NCI-H526 (cell line): ENCODE data around the gene SLC17A9.

Experiments
- DNase-seq, 2 experiments: peaks; one replicate each; lab custom pipeline; 2025; lab: John Stamatoyannopoulos, UW

SLC17A9 gene

DNA sequence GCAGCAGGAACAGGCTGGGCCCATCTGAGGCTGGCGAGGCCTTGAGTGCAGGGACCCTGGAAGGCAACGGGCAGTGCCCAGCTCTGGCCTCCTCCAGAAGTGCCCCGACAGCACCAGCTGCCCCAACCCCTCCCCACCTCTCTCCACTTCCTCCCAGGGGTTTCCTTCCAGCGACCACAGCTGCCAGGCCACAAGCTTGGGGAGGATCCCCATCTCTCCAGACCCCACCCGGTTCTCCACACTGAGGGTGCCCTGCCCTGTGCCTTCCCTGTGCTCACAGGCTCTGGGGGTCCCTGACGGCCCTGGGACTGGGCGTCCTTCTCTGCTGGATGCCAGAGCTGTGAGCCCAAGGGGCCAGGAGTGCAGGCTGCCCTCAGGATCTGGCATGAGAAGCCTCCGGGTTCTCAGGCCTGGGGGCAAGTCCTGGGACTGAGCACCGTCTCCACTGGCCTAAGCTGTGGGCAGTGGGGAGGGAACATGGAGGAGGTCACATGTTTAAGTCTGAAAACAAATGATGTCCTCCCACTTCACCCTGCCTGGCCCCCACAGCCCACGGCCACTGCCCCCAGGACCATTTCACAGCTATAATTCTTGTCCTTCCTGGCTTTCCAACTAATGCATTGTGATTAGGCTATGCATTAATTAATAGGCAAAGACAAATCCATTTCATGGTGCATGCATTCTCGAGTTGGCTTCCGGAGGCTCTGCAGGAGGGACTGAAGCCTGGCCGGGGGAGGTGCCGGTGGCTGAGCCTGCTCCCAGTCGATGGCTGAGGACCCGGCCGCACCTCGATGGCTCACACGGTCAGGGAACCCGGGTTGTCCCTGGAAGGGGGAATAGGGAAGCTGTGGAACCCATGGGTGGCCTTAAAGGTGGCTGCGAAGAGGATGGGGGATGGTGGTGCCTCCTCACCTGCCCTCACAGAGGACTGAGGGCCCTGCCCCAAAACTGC lies 29.9 kb downstream of the SLC17A9 start:
- no peak for DNase-seq

DNA sequence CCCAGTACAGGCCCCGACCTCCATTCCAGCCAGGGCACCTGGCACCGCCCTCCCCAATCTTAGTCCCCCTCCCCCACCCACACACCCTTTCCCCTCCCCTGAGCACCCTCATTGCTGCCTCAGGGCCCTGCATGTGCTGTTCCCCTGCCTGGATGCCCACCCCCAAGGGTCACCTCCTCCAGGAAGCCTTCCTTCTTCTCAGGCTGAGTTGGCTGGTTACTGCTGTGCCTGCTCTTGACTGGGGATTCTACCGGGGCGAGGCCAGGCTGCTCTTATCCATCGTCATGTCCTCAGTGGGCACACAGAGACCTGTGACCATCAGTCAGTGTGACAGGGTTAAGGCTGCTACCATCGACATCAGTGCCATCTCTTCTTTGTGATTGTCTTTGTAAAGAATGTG lies 30.7 kb downstream of the SLC17A9 start:
- DNase-seq: no peak

DNA sequence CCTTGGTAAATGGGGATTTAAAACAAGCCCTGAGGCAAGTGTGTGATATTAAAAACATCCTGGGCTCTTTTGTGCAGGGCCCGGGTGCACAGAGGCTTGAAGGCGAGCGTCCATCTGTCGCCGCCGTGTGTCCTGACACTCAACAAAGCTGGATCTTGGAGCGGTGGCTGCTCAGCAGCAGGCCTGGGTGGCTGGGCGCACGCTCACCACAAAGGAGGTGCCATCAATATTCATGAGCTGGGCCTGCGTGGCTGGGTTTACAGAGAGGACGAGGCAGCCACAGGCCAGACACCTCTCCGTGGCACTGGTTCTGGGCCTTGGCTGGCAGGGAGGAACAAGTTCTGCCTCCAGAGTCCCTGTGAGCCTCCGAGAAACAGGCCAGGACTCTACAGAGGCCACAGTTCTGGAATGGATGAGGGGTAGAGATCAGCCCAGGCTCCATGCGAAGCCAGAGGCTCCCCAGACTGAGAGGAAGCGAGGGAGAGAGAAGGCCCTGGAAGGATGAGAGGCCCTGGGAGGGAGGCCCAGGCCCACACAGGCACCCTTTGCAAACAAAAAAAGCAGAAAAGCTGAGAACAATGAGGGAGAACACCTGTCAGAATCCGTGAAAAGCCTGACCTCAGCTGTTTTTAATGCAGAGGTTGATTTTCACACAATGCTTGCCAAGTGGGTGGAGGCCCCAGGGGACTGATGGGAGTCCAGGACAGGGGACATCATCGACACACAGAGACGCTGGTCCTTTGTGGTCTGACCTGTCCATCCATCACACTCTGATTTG lies 32.3 kb downstream of the SLC17A9 start:
- peak in 1 of 2 experiments; percentile 72 for DNase-seq

DNA sequence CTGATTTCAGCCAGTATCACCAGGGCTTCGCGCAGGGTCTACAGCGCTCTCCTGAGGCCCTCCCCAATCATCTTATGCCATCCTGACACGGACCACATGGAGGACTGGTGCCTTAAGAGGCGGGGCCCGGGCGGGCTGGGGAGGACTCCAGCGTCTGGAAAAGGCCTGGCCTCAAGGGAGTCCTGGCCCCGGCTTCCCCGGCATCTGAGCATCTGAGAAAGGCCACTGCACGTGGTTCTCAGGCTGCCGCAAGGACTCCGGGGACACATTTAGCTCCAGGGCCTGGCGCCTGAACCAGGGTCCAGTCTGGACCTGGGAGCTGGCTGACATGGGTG lies 32.9 kb downstream of the SLC17A9 start:
- DNase-seq: no peak

DNA sequence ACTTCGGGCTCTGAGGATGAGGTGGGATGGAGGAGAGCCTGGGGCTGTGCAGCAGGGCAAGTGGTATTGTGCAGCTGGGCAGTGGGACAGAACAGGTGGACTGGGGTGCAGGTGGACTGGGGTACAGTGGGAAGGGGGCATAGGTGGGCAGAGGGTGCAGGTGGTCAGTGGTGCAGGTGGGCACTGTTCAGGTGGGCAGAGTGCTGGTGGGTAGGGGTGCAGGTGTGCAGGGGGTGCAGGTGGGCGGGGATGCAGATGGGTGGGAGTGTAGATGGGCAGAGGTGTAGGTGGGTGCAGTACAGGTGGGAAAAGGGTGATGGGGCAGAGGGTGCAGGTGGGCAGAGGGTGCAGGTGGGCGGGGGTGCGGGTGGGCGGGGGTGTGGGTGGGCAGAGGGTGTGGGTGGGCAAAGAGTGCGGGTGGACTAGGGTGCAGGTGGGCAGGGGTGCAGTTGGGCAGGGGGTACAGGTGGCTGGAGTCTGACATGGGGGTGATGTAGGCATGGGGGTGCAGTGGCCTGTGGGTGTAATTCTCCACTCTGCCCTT lies 33.8 kb downstream of the SLC17A9 start:
- DNase-seq: no peak

DNA sequence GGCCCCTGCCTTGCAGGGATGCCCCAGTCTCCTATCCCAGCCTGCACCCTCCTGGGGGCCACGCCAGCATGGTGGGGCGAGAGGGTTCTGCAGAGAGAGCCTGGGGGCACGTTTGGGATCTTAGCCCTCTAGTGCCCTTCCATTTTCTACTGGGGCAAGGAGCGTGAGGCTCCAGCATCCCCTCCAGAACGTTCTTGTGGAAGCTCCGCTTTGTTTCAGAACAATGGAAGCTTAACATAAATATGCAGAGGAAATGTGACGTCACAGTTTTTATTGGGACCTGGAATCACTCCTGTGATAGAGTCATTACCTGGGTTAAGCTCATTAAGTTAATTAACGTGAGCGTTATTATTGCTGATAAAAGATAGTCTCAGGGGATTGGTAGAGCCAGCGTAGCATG lies 34.6 kb downstream of the SLC17A9 start:
- no peak for DNase-seq

DNA sequence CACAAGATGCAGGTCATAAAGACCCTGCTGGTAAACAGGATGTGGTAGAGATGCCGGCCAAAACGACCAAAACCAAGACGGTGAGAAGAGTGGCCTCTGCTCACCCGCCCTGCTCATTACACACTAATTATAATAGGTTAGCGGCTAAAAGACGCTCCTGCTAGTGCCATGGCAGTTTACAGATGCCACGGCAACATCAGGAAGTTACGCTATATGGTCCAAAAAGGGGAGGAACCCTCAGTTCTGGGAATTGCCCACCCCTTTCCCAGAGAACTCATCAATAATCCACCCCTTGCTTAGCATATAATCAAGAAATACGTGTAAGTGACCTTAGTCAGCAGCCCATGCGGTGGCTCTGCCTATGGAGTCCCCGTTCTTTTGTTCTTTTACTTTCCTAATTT lies 36.7 kb downstream of the SLC17A9 start:
- DNase-seq: no peak

DNA sequence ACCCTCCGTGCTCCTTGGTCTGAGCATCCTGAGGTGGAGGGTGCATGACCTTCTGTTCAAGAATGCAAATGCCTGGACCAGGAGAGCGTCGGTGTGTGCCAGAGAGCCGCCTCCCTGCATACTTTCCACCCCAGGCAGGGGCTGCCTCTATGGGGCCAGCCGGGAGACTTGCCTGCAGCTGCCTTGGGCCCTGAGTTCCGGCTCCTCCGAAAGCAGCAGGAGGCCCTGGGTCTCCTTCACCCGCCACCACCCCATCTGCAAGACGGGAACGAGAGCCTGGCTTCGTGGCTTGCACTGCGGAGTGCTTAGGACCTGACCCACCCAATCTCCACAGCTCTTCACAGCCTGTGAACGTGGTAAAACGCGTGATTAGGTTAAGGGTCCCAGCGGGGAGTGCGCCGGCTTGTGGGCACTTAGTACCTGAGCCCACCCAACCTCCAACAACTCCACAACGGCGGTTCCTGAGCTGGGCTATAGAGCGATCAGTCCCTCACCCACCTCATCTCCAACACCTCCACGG lies 37.9 kb downstream of the SLC17A9 start:
- no peak for DNase-seq

DNA sequence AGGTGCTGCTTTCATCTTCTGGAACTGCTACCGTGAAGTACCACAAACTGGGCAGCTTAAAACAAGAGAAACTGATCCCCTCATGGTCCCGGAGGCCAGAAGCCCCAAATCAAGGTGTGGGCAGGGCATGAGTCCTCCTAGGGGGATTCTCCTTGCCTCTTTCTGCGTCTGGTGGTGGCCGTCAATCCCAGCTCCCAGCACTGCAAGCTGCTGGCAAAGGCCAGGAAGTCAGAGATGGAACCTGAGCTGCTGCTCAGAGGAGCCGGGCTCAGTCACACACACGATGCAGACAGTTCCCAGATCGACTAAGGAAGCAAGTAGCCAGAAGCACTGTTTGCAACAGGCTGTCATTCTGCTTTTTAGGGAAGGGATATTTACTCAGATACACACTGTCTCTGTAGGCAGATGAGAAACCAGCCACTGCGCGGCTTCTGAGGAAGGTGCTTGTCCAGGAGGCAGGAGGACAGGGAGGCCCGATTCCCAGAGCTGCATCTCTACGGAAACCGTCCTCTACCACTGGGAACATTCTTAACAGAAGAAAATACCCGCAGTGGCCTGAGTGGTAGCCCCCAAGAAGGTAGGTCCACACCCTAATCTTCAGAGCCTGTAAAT lies 38.8 kb downstream of the SLC17A9 start:
- no peak for DNase-seq

DNA sequence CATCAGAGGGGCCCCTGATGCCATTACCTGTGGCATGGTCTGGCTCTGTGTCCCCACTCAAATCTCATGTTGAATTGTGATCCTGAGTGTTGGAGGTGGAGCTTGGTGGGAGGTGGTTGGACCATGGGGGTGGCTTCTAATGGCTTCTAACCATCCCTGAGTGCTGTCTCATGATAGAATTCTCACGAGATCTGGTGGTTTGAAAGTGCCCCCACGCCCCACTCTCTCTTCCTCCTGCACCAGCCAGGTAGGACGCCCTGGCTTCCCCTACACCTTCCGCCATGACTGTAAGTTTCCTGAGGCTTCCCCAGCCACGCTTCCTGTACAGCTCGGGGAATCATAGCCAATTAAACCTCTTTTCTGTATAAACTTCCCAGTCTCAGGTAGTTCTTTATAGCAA lies 39.4 kb downstream of the SLC17A9 start:
- DNase-seq: no peak

DNA sequence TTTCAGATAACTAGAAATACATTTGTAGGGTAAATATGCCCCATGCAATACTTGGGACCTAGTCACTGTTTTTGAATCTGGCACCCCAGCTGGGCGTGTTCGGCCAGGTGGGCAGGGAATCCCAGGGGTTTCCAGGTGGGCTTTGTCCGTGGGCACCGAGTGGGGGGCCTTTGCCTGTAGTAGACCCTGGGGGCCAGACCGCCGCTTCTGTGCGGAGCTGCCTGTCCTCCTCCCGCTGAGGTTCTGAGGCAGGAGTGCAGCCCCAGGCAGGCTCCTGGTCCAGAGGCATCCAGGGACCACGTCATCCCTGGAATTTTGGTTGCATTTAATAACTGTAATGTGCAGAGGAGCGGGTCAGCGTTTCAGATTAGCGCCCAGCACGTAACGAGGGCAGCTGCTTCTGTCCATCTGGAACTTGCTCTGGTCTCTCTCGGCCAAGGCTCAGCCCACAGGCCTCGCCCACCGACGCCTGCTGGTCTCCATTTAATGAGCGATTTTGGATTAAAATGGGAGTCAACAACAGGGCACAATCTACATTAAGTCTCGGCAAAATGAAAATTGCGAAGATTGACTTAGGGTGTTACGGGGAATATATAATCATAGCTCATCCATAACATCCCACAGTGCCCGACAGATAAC lies 41.5 kb downstream of the SLC17A9 start:
- no peak for DNase-seq

DNA sequence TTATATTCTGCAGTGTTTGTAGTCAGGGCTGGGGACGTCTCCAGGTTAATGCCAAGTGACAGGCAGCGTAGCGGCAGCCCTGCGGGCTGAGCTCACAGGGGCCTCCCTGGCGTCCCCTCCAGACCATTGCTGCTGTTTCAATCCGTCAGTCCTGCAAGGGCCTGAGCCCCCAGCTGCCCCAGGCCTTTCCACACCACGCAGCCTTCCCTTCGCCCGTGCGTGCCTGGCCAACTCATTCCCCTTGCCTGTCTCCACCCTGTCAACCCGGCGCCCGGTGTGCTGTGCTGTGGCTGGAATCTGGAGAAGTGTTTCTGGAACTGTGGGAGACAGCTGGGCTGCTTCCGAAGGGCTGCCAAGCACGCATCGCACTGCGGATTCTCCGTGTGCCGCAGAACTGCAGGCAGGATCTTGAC lies 42.4 kb downstream of the SLC17A9 start:
- no peak for DNase-seq

DNA sequence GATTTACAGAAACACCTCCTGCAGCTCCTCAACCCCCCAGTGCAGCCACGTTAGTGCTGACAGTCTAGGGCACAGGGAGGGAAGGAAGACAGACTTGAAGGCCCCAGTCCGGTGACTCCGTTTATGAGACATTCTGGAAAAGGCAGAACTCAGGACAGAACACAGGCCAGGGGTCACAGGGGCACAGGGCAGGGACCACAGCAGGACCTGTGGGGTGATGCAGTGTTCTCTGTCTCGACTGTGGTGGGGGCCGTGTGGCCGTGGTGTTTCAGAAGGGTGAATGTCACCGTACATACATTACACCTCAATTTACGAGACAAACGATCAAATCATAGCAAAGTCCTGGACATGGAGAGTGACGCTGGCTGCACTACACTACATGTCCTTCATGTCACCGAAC lies 43.0 kb downstream of the SLC17A9 start:
- DNase-seq: no peak

DNA sequence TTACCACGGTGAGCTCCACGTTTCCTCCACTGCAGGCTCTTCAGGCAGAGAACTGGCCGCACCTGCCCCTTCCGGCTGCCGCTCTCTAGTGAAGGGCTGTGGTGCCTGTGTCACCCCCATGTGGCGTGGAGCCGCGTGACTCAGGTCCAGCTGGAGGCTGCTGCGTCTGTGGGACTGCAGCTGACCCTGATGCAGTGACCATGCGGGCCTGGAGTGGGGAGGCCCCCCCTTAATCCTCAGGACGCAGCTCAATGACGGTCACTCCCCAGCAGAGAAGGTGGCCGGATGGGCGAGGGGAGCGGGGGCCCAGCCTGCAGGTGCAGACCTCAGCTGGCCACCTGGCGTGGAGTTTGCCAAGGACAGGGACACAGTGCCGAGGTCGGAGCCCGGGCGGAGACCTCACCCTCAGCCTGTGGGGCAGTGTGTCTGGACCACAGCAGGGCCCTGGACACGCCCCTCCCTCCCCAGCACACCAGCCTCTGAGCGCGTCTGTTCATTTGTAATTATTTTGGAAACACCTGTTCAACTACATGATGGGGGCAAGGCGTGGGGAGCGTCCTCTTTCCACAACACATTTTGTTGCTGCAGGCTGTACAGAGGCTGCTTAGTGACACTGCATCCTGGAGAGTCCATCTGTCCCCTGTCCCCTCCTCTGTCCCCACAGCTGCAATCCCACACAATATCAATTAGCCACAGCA lies 43.5 kb downstream of the SLC17A9 start:
- DNase-seq: no peak

DNA sequence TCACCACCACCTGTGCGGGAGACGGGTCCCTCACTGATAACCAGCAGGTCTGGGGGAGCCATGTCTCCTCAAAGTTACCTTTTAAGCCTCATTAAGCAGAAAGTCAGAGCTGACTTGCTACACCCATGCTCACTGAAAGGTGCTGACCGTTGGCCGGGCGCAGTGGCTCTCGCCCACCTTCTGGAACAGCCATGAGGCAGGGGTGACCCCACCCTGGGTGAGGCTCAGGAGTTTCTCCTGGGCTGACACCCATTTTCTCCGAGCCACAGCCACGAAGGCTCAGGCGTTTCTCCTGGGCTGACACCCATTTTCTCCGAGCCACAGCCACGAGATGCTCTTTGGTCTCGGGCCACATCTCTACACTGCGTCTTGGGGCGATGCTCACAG lies 44.1 kb downstream of the SLC17A9 start:
- DNase-seq: no peak

DNA sequence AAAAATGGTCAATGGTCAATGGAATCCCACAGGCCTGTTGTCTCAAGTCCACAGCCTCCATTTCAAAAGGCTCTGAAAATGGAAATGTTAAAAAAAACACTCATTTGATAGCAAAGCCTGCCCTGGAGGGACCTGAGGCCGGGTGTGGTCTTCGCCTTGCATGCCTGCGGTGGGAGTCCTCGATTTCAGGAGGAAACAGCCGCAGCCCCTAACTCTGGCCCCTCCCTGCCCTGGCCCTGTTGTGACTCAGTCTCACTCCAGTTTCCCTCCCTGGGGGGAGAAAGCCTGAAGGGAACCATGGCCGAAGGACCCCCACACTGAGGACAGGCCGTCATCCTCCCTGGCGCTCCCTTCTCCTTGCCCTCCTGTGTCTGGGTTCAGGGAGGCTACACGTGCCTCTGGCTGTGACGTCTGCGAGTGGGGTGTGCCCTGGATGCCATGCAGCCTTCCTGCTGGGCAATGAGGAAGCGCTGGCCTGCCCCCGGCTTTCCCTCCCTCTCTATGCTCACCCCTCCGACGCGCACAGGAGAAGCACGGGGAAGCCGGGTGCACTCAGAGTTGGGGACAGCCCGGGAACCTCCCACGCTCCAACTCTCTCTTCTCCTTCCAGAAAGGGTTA lies 45.0 kb downstream of the SLC17A9 start:
- no peak for DNase-seq

DNA sequence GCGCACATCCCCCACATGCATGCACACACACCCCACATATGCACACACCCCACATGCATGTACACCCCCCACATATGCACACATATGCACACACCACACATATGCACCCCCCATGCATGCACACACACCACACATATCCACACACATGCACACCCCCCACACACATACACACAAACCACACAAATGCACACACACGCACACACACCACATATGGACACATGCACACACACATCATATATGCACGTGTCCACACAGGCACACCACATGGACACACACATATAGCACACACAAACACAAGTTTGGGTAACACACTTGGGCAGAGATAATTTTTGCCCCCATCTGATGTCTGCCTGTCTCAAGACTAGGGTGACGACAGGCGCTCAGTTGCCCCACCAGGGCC lies 45.9 kb downstream of the SLC17A9 start:
- DNase-seq: no peak

DNA sequence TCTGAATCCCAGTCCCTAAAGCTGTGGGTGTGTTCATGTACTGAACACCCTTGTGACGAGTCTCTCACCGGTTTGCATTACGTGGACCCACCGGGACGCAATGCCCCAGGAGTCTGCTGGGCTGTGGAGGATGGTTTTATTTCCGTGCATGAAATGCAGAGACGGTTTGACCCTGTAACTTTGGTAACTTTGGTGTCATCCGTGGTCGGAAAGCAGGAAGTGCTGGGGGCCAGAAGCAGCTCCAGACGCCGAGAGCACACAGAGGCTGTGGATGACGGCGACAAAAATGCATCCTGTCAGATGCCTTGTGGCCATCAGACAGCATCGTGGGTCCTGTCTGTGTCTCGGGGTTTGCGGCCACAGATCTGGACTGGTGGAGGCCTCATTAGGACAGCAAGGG lies 47.1 kb downstream of the SLC17A9 start:
- DNase-seq: no peak

DNA sequence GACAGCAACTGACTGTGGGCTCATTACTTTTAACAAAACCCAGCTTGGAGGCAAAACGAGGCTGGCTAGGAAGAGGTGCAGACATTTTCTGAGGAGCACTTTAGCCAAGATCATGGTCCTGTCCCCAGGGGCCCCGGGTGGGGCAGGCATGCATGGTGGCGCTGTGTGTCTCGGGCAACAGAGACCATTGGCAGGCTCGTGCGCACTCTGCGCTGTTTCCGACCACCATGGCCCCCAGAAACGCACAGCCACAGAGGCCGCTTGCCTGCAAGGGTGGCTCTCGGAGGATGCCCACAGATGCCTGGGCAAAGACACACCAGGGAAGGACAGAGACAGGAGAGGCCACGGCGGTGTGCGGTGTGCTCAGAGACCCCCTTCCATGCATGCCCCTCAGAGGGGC lies 47.5 kb downstream of the SLC17A9 start:
- no peak for DNase-seq

DNA sequence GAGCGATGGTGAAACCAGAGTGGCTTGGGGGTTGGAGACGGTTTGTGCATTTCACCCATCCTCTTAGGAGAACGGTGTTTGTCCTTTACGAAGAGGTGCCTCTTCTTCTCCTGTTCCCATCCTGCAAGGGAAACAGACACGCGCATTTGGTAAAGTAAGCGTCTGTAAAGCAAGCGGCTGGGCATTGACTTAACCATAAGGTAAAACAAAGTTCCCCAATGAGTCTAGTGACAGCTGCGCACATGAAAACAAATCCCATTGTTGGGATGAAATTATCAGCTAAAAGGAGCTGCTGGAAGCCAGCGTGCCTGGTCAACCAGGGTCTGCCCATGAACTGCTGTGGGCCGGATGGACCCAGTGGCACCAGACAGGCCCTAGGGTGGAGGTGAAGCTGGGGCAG lies 48.4 kb downstream of the SLC17A9 start:
- no peak for DNase-seq

DNA sequence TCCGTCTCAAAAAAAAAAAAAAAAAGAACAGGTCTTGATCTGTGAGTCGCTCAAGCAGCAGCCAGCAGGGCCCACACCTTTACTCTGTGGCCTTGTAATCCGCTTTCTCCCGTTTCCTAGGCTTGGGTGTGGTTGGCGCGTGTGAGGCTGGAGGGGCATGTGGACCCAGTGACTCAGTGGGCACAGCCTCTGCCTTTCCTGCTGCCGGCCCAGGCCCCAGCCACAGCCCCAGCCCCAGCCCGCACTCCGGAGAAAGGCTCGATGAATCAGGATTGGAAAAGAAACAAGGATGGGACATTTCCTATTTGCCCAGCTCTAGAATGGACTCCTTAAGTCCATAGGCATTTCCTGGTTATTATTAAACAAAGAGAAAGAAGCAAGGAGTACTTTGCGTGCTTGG lies 50.0 kb downstream of the SLC17A9 start:
- DNase-seq: no peak
